Natural killer cell (primary cell): ENCODE data around the gene SLC5A6. TPM values are rescaled to one million over a fixed set of nuclear protein-coding genes. Genes with fewer than 3 reads are reported as not detected.

Experiments used
- ATAC-seq, 3 donors: fragments of 150-1000 bp in 2 of 3; fragments of 200-7000 bp in 1 of 3; cut with Tn5 transposase; 1 replicate in 1 of 3; 2 replicates in 2 of 3; pipeline ENCODE4 v1.10.0; 2021; ENCODE audit warnings: mild to moderate bottlenecking in 2 of 3, moderate library complexity in 2 of 3
- DNase-seq, 2 donors: peaks; one replicate each; pipeline versions ENCODE4 v3.0.0 to v3.0.0-alpha.2; 2013 to 2021; ENCODE audit warnings: mixed read lengths in 1 of 2
- H3K27ac ChIP-seq: one replicate; pipeline ENCODE4 v1.5.1; 2013; ENCODE audit warnings: mild to moderate bottlenecking, low read length
- H3K27me3 ChIP-seq: one replicate; pipeline ENCODE4 v1.6.1; 2013; ENCODE audit warnings: low read length; ENCODE audit not compliant: control insufficient read depth, insufficient read depth
- H3K36me3 ChIP-seq: one replicate; pipeline ENCODE4 v1.6.1; 2013; ENCODE audit warnings: low read length; ENCODE audit not compliant: control insufficient read depth, insufficient read depth
- H3K4me1 ChIP-seq: one replicate; pipeline ENCODE4 v1.6.1; 2013; ENCODE audit warnings: low read length; ENCODE audit not compliant: control insufficient read depth, insufficient read depth
- H3K4me3 ChIP-seq: one replicate; pipeline ENCODE4 v1.5.1; 2013; ENCODE audit warnings: low read length
- H3K9me3 ChIP-seq: one replicate; pipeline ENCODE4 v1.6.1; 2013; ENCODE audit warnings: low read length; ENCODE audit not compliant: control insufficient read depth, insufficient read depth
- H3K27ac Mint-ChIP-seq, 2 donors: one replicate each; pipeline ENCODE4 v1.8.0; 2022; ENCODE audit warnings: mild to moderate bottlenecking in 2 of 2, mixed read lengths in 2 of 2, moderate library complexity in 1 of 2
- H3K27me3 Mint-ChIP-seq, 2 donors: one replicate each; pipeline ENCODE4 v1.8.0; 2022; ENCODE audit warnings: low read depth in 2 of 2, mixed read lengths in 2 of 2
- H3K36me3 Mint-ChIP-seq: one replicate; pipeline ENCODE4 v1.8.0; 2022; ENCODE audit warnings: mixed read lengths
- H3K4me1 Mint-ChIP-seq, 2 donors: one replicate each; pipeline ENCODE4 v1.8.0; 2022; ENCODE audit warnings: mixed read lengths in 2 of 2
- H3K4me3 Mint-ChIP-seq: one replicate; pipeline ENCODE4 v1.8.0; 2022; ENCODE audit warnings: mild to moderate bottlenecking, moderate library complexity, mixed read lengths
- H3K9me3 Mint-ChIP-seq, 2 donors: one replicate each; pipeline ENCODE4 v1.8.0; 2022; ENCODE audit warnings: mixed read lengths in 2 of 2
- WGBS: methylation state at CpG from one replicate; pipeline ENCODE4 v1.1.7; 2013; ENCODE audit warnings: missing lambda C conversion rate; ENCODE audit not compliant: insufficient coverage; 5-methylcytosine and 5-hydroxymethylcytosine counted together
- intact Hi-C: fragments of 100-400 bp; cut with micrococcal nuclease; formaldehyde crosslinking; loops from one replicate; pipeline ENCODE4 v1.14.2; 2022
- total RNA-seq, 4 donors: library from RNA; stranded (reverse); fragments of 120-200 nt in 1 of 4; gene quantifications; one replicate each; pipeline versions ENCODE4 v1.2.3 to v1.2.4, GENCODE V29; 2013 to 2022
- TF ChIP-seq, protein P1 (sequence below): fragments of 200-600 bp; IDR thresholded peaks from one replicate; pipeline ENCODE4 v1.8.0; 2022; ENCODE audit warnings: antibody characterized with exemption

Gene SLC5A6
- total RNA-seq, 3 donors from 2014 or later (not counting 1 experiment from before 2014, with no cell fraction given): 86.2 to 102 (median 93.7) TPM

DNA sequence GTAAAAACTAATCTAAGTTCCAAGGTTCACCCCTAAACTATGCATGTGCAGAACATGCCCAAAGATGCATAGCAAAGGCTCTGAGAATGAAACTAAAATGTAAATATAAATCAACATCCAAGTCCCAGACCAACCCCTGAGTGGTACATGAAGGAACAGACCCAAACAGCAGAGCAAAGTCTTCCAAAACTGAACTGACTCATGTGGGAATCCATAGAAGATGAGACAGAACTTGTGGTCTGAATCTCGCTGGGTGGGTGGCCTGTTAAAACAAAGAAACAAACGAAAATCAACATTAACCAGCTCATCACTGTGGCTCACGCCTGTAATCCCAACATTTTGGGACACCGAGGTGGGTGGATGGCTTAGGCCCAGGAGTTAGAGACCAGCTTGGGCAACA lies 29.7 kb downstream of the SLC5A6 start:
- Histone ChIP-seq H3K36me3 (no peaks in the 10 kb centered on the region), H3K9me3 (no peaks in the 10 kb centered on the region), H3K4me1 (no peaks in the 10 kb centered on the region), H3K27ac (no peak overlapping the region), H3K4me3 (no peak overlapping the region), H3K27me3 (no peaks in the 10 kb centered on the region)
- H3K4me1 Mint-ChIP-seq: no peaks in the 10 kb centered on the region
- intact Hi-C loops: no loop called here
- no peak overlapping the region for H3K27ac Mint-ChIP-seq
- WGBS: 77% methylated on average over 4 of the region's 4 CpGs
- H3K4me3 Mint-ChIP-seq: no peak overlapping the region
- no peaks in the 10 kb centered on the region for H3K9me3 Mint-ChIP-seq
- DNase-seq: no peak
- peaks cover 19 to 38% of the 10 kb centered on the region in 2 donors for H3K27me3 Mint-ChIP-seq
- TF ChIP-seq, protein P1, sequence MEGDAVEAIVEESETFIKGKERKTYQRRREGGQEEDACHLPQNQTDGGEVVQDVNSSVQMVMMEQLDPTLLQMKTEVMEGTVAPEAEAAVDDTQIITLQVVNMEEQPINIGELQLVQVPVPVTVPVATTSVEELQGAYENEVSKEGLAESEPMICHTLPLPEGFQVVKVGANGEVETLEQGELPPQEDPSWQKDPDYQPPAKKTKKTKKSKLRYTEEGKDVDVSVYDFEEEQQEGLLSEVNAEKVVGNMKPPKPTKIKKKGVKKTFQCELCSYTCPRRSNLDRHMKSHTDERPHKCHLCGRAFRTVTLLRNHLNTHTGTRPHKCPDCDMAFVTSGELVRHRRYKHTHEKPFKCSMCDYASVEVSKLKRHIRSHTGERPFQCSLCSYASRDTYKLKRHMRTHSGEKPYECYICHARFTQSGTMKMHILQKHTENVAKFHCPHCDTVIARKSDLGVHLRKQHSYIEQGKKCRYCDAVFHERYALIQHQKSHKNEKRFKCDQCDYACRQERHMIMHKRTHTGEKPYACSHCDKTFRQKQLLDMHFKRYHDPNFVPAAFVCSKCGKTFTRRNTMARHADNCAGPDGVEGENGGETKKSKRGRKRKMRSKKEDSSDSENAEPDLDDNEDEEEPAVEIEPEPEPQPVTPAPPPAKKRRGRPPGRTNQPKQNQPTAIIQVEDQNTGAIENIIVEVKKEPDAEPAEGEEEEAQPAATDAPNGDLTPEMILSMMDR: no peak
- ATAC-seq: no peak
- no peaks in the 10 kb centered on the region for H3K36me3 Mint-ChIP-seq

DNA sequence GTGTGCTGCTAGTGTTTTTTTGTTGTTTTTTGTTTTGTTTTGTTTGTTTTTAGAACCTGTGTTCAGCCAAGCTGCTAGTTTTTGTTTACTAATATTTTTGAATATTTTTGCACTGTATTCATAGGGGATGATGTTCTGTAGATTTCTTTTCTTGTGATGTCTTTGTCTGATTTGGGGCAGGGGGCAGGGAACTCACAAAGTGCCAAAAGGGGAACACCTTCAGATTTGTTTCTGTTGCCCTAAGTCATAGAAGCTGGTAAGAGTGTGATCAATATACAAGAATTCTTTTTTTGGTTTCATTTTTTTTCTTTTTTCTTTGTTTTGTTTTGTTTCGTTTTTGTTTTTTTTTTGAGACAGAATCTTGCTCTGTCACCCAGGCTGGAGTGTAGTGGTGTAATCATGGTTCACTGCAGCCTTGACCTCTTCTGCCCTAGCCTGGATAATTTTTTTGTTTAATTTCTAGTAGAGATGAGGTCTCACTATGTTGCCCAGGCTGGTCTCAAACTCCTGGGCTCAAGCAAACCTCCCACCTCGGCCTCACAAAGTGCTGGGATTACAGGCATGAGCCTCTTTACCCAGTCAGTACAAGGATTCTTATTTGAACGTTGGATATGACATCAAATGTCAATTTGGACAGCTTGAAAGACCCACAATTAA lies 32.6 kb downstream of the SLC5A6 start:
- Histone ChIP-seq H3K4me3 (no peak overlapping the region), H3K4me1 (no peaks in the 10 kb centered on the region), H3K27me3 (no peaks in the 10 kb centered on the region), H3K9me3 (no peaks in the 10 kb centered on the region), H3K27ac (no peak overlapping the region), H3K36me3 (no peaks in the 10 kb centered on the region)
- Mint-ChIP-seq H3K9me3 (no peaks in the 10 kb centered on the region), H3K27me3 (peaks cover 25 to 36% of the 10 kb centered on the region in 2 donors), H3K36me3 (no peaks in the 10 kb centered on the region), H3K4me1 (no peaks in the 10 kb centered on the region), H3K27ac (no peak overlapping the region), H3K4me3 (no peak overlapping the region)
- WGBS: 55% methylated on average over 3 of the region's 3 CpGs
- TF ChIP-seq, protein P1: no peak
- intact Hi-C loops: no loop called here
- DNase-seq (no peak), ATAC-seq (no peak)

- Histone ChIP-seq H3K4me1 (no peaks in the 10 kb centered on the region), H3K27ac (no peak overlapping the region), H3K9me3 (no peaks in the 10 kb centered on the region), H3K4me3 (no peak overlapping the region), H3K27me3 (no peaks in the 10 kb centered on the region), H3K36me3 (no peaks in the 10 kb centered on the region)
- Mint-ChIP-seq H3K4me3 (no peak overlapping the region), H3K36me3 (no peaks in the 10 kb centered on the region), H3K27ac (no peak overlapping the region), H3K4me1 (no peaks in the 10 kb centered on the region), H3K9me3 (no peaks in the 10 kb centered on the region), H3K27me3 (peaks cover 25 to 26% of the 10 kb centered on the region in 2 donors)
- TF ChIP-seq, protein P1: no peak
- ATAC-seq (no peak), DNase-seq (no peak)
- no CpG with 5 or more reads among the region's 3 CpGs for WGBS
- intact Hi-C loops: no loop called here
Measured at GRCh38 chr2:27178469-27178868, 33.6 kb downstream of the SLC5A6 start.
